NCI-H1105 (cell line): ENCODE data around the gene PSMB3.

ENCODE experiments used
- DNase-seq: peaks from one replicate; lab custom pipeline; 2025; lab: John Stamatoyannopoulos, UW

PSMB3 gene

DNA sequence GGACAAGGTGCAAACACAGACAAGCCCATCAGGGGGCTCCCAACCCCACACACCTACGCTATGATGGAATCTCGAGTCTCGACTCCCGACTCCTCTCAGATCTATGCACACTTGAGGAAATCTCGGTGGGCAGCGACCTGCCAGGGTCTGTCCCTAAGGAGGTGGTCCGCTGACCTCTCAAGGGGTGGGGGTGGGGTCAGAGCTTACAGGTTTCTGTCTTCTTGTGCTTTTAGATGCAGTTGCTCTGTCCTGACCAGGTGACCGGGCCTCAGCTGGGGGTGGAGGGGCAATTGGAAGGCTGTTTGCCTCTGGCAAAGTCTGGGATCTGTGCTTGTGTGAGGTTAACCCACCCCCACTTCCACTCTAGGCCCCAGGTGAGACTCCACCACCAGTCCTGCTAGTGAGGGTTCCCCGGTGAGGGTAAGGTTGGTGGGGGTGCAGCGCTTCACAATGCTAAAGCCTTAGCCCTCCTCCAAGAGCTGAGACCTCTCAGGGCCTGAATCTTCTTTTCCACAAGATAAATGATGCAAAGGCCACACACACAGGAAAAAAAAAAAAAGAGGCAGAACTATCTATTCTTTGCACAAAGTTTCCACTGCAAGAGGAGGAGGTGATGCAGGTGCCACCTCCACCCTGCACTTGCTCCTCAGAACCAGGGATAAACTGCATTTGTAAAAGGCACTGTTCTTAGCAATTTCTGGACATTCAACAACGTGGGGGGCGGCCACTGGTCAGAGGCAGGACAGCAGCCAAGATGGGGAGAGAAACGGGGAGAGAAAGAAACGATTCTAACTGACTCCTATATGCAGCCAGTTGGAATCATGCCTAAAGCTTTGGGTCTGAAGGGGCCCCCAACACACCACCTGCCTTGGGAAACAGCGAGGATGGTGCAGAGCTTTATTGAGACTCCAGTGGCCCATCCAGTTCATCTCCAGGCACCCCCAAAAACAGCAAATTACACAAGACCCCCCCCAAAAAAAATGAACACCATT, 18.3 kb upstream of the PSMB3 start:
- no peak for DNase-seq

DNA sequence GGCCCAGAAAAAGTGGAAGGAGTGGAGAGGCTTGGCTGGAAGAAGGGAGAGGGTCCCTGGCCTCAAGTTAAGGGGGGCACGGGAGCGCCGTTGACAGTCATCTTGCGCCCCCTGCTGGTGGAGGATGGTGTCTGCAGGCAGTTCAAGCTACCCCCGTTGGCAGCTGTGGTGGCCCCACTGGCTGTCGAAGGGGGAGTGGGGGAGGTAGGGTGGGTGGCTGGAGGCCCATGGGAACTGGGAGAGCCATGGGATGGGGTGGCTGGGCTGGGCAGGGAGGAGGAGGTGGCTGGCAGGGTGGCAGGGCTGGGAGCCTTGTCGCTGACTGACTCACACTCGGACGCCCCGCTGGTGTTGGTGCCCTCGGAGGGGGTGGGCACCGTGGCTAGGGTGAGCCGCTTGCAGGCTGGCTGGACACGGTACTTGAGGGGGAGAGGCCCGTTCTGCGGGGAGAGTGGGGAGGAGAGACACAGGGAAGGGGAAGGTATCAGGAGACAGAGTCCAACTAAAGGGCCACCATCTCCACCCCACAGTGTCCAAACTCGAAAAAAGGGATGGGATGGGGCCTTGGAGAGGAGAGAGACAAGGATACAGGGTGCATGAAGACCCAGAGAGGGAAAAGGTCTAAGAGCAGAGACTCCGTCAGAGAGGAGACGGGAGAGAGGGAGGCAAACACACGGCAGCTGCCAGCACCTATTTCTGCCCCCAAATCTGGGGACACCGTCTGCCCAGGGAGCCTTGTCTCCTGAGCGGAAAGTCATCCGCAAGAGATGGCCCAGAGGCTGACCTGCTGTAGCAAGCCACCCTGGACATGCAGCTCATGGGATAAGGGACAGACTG, 17.2 kb upstream of the PSMB3 start:
- peak; percentile 9 for DNase-seq

DNA sequence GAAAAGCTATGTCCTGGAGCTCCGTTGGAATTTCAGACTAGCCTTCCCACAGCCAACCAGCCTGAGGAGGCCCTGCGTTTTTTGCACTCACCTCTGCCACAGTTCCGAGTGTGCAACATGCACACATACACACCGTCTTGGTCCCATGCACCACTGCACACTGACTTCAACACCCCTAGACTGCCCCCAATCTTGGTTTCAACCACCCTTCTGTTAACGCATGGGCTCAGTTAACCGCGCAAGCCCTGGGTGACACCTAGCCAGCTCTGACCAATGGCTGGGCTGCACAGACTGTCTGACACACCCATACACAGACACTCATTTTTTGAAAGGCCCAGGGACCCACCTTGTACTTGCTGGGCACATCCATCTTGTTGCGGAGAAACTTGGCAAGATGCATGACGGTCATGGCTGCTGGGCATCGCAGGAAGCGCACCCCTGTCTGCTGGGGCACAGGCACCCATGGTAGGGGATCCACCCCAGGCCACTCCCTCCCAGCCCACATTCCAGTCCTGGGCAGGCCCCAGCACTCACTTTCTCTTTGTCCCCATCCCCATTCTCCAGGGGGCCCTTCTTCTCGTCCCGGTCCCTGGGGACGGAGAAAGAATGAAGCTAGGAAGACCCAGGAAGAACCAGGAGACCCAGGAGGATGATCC, 14.4 kb upstream of the PSMB3 start:
- DNase-seq, result no peak

DNA sequence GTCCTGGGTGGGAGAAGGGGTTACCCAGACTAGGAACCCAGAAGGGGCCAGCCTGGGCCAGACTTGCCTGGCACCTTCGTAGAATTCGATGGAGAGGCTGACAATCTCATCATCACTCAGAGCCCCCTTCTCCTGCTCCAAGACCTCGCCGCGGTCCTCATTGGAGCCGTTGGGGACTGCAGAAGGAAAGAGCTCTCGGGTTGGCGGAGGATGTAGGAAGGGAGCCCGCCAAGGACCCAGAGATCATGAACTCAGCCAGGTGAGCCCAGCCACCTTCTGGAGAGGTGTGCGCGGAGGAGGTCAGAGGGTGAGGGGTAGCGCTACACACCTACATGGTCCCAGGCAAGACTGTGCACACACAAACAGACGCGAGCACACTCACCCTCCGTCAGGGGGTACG, 13.9 kb upstream of the PSMB3 start:
- DNase-seq, result no peak

DNA sequence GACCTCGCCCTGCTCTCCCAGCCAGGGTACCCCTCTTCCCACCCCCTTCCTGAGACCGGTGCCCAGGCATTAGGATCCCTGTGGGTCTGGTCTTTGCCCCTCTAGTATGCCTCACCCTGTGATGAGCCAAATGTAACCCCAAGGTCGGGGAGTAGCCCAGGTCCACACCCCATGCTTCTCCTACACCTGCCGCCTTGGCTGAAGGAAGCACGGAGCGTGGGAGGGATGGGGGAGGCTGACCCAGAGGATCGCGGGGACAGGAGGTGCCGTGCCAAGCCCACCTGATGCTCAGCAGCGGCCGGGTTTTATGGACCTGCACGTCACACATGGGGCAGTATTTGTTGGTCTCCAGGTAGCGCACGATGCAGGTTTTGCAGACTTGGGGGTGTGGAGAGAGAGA, 13.2 kb upstream of the PSMB3 start:
- DNase-seq, result no peak

DNA sequence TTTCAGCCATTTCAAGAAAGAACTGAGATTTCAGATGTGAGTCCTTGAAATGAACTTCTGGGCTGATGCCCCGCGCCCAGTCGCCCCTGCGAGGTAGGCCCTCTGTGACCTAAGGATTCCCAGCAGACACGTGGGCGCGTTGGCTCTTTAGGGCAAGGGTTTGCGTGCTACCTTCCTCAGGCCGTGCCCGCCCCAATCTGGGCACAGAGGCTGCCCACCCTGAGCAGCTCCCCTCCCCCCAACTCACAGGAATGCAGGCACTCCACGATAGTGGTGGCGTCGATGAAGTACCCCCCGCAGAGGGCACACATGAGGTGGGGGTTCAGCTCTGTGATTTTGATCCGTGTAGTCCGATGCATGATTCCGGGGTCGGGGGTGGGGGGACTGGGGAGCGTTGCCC, 12.5 kb upstream of the PSMB3 start:
- DNase-seq, result no peak

DNA sequence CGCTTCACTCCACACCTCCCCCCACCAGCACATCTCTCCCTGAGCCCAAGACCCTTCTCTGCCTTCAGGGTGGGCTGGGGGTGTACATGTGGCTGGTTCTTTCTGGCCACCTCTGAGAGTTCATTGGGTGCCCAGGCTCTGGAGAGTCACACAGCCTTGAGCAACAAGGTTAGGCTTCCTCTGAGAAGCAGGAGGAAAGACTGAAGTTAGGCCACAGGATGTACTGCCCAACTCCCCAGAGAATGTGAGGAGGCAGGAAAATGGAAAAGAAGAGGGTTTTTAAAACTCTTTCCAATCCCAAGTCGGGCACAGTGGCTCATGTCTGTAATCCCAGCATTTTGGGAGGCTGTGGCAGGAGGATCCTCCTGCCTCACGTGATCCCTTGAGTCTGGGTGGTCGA, 11.7 kb upstream of the PSMB3 start:
- no peak for DNase-seq

DNA sequence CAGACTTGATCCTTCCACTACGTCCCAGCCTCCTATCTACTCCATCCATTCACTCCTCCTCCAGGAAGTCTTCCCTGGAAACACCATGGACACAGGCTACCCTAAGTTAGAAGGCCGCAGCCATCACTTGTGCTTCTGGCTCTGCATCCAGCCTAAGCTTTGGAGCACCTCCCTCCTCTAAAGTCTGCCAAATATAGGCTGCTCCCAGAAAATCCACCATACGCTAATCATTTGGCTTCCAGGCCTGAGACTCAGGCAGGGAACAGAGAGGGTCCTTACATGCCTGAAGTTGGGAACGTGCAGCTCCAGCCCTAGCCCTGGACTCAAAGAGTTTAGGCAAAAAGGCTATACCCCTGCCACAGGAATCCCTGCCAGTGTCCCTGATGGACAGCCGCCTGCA, 11.1 kb upstream of the PSMB3 start:
- no peak for DNase-seq

DNA sequence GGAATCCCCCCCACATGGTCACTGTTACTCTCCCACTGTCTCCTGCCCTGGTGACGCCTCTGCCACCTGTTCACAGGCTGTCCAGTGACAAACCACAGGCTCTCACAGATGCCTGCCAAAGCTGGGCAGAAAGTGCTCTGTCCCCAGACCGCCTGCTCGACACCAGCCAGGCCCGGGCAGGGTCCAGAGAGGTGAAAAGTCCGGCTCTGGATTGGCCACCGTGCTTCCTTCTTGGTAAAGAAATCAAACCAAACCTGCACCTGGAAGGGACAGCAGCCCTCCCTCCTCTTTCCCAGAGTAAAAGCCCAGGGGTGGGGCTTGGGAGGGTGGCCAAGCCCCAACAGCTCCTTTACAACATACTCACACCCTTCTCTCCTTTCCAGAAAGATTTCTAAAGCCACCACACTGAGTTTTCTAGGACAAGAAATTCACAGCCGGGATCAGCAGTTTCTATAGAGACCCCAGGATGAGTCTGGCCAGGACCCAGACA, 10.6 kb upstream of the PSMB3 start:
- DNase-seq, result no peak

DNA sequence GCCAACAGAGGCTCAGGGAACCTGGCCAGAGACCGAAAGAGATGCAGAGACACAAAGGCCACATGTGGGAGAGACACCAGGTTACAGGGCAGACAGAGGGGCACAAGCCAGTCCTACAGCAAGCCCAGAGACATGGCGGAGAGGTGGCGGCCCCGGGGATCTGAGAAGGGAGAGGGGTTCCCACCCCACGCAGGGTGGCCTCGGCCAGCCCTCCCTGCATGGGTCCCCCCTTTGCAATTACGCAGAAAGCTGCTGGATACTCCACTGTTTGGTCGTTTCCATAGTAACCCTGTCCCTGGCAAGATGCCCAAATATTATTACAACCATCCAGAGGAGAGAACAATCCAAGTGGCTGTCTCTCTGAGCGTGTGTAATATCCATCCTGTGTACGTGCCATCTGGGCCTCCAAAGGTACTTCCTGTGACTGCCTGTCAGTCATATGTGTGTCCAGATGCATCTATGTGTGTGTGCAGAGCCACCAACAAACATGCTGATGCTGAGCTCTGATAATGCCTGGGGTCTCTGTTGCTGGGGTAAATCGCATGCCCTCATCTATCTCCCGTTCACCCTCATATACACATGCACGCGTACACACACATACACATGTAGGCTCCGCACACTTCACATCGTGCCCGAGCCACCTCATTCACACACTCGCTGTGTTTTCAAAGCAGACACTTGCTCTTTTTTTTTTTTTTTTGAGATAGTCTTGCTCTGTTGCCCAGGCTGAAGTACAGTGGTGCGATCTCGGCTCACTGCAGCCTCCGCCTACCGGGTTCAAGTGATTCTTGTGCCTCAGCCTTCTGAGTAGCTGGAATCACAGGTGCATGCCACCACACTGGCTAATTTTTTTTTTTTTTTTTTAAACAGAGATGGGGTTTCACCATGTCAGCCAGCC, 9.9 kb upstream of the PSMB3 start:
- DNase-seq, result peak; percentile 85

DNA sequence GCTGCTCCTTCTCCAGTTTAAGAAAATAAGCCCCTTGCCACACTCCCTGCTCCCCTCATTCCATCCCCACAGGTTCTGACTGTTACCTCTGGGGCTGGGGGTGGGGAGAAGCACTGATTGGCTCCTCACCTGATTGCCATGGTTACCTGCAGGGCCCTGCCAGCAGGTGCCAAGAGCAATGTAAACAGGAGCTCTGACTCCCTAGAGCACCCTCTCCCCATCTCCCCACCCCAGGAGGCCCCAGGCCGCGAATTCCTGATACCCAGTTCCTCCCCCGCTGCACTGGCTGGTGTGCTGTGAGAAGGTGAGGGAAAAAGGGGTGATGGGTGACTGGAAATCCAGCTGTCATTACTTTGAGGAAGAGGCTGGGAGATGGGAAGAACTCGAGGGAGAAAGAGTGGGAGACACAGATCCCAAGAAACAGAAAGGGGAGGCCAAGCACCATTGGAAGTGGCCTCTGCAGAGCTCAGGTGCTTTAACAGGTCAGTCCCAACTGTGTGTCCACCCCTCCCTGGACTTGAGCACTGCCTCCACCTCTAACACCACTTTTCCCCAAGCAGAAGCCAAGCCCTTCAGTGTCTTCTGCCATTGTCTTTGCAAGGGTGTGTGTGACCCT, 8.9 kb upstream of the PSMB3 start:
- DNase-seq, result peak; percentile 56

DNA sequence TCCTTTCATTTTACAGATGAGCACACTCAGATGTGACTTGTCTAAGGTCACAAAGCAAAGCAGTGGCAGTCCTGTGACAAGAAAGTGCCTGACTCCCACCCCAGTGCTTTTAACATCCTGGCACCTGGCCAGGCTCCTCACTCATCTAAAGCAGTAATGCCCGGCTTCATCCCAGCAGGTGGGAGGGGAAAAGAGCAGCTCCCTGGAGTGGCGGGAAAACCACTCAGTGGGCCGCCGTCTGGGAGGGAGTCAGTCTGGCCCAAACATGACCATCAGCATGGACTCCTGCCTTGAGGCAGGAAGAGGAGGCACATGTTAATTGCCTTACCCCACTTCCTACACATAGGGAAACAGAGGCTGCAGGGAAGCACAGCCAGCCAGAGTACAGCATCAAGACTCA, 7.0 kb upstream of the PSMB3 start:
- DNase-seq, result peak; percentile 72

DNA sequence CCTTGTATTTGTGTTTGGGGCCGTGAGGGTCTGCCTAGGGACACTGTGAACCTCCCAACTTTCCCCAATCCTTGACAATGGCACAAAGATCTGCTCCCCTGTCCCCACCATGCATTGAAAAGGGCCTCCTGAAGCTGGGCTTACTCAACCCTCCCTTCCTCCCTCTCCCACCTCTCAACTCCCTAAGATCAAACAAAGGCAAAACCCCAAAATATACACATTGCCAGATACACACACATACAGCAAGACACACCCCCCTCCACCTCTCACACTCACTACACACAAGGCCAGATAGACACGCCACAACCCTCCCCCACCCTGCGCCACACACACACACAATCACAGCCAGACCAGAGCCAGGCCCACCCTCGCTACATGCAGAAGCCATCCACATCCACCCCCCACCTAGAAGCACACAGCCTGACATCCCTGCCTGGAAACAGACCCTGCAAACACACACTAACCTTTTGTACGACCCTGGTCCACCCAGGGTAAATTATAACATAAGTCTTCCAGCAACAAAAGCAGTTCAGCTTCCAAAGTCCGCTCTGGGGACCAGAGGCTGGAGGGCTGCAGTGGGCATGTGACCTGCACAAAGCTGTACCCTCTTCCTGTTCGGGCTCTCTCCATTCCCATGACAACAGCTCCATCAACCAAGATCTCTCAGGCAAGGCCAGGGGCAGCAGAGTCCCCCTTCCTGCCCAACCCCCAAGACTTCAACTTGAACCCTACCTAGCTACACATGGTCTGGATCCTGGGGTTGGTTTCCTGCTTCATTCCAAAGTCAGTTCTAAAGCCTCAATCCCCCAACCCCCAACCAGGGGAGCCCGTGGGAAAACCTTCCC, 6.3 kb upstream of the PSMB3 start:
- no peak for DNase-seq

DNA sequence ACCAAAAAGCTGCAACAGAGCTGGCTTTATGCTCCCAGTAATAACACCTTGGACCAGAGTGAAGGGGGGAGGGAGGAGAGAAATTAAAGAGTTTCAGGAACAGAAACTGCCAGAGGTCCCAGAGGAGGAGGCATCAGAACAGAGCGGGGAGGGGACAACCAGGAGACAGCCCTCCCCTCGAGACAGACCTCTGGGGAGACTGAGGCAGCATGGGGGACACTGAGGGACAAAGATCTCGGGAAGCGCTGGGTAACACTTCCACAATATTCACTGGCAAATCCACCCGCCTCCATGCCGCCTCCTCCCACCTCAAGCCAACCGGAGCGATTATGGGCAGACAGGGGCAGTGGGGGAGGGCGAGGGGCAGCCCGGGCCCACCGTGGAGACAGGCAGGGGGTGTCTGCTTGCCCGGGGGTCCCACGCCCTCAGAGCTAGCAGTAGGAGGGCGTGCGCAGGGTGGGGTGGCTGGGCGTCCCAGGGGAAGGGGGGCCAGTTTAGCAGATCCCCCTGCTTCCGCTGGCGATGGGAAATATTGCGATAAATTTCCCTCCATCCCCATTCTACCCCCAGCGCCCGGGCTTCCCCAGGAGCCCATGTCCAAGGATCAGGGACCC, 5.6 kb upstream of the PSMB3 start:
- DNase-seq, result no peak

DNA sequence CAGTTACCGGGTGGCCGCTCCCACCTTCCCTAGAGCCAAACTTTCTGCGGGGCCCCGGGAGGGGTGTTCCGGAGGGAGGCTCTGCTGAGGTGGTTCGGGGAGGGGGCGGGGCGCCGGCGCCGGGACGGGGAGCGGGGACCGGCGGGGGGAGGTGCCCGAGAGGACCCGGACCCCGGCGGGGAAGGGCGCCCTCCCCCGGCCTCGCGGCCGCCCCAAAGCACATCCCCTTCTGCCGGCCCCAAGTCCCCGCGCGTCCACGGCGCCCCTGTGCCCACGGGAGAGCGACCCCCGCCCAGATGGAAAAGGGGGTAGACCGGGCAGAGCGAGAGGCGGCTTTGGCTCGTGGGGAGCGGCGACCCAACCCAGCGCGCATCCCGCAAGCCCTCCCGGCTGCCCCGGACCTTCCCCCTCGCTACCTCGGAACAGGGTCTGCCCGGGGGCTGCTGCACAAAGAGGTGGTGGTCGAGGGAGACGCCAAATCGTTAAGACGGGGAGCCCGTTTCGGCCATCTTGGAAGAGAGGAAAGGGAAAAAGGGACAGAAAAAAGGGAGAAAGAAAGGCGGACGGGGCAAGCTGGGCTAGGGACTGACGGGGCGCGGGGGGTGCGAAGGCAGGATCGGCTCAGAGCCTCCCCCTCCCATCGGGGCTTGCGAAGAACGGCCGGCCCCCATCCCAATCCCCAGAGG, 4.9 kb upstream of the PSMB3 start:
- DNase-seq, result no peak

DNA sequence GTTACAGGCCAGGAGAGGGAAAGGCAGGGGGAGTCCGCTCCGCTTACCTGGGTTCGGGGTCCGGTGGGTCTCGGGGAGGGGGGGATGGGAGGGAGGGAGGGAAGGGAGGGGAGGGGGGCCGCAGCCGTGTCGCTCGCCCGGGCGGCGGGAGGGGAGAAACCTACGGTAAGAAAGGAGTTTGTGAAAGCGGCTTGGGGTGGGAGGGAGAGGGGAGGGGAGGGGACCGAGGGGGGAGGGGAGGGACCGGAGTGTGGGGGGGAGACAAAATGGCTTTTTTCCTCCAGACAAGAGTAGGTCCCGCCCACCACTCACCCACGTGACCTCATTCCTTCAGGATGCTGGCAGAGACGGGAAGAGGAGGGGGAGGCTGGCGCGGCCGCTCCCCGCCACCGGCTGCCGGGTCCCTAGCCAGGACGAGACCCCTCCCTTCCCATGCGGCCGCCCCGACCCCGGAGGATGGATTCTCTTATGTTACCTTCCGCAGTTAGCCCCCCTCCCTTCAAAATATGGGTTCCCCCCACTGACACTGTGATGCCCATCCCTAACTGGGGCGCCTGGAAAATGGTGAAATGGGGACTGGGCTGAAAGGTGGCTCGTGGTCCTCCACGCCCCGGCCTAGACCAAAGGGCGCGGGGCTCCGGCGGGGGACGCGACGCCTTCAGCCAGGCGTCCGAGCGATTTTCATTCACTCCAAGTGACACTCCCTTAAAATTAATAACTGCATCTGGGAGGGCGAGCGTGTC, 4.2 kb upstream of the PSMB3 start, which contains the start of gene PCGF2:
Gene PCGF2, minus strand, starts transcription at position 188 of the 743 bp plus-strand sequence. CDS start 7,934 bp downstream, outside the sequence.
- DNase-seq, result peak; percentile 91

DNA sequence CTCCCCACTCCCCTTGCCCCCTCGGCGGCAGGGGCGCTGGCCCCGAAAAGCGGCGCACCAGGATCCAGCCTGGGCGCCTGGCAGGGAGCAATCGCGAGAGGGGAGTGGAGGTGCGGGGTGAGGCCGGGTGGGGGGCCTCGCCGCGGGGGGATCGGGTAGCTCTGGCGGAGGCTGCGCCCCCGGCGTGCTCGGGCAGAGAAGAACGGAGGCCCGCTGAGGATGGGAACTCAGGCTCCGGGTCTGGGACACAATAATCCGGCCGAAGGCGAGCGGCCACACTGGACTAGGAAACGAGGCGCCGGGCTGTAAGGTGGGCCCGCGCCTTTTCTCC, 3.7 kb upstream of the PSMB3 start:
- no peak for DNase-seq
